Neural cell (in vitro differentiated cells): Measurements from ENCODE around the gene MYL1. TPM values are rescaled to one million over a fixed set of nuclear protein-coding genes. Genes with fewer than 3 reads are reported as not detected.

ENCODE experiments used
- H2AFZ ChIP-seq: fragments of 200-600, 300-800 bp; sonication (generic), shearing (Covaris generic); 2 replicates; pipeline ENCODE4 v1.6.0; 2014; ENCODE audit warnings: low read depth, mild to moderate bottlenecking, antibody characterized with exemption, low read length, moderate library complexity
- H3F3A ChIP-seq: fragments of 200-600 bp; shearing (Covaris generic); 2 replicates; pipeline ENCODE4 v1.6.1; 2016; ENCODE audit warnings: mild to moderate bottlenecking, moderate library complexity, mixed read lengths, antibody characterized with exemption, low read length; ENCODE audit not compliant: insufficient read depth, poor library complexity, severe bottlenecking
- H3K27ac ChIP-seq: fragments of 200-600, 300-800 bp; sonication (generic), shearing (Covaris generic); 2 replicates; pipeline ENCODE4 v1.5.1; 2014; ENCODE audit warnings: mild to moderate bottlenecking, low read length, moderate library complexity
- H3K27me3 ChIP-seq: fragments of 300-800, 200-600 bp; sonication (generic), shearing (Covaris generic); 2 replicates; pipeline ENCODE4 v1.6.0; 2014; ENCODE audit warnings: mild to moderate bottlenecking, low read depth, low read length, moderate library complexity; ENCODE audit not compliant: insufficient read depth
- H3K36me3 ChIP-seq: fragments of 300-800, 200-600 bp; sonication (generic), shearing (Covaris generic); 2 replicates; pipeline ENCODE4 v1.5.1; 2014; ENCODE audit warnings: mild to moderate bottlenecking, antibody characterized with exemption, low read length, moderate library complexity; ENCODE audit not compliant: insufficient read depth
- H3K4me2 ChIP-seq: fragments of 300-800, 200-600 bp; sonication (generic), shearing (Covaris generic); 2 replicates; pipeline ENCODE4 v1.6.0; 2014; ENCODE audit warnings: mild to moderate bottlenecking, low read length
- H3K4me3 ChIP-seq: fragments of 300-800, 200-600 bp; sonication (generic), shearing (Covaris generic); 2 replicates; pipeline ENCODE4 v1.5.1; 2014; ENCODE audit warnings: mild to moderate bottlenecking, low read length, moderate library complexity
- H3K79me2 ChIP-seq: fragments of 200-600 bp; shearing (Covaris generic); replicated peaks from 2 replicates; pipeline ENCODE4 v1.6.0; 2014; ENCODE audit warnings: mild to moderate bottlenecking, low read length, moderate library complexity; ENCODE audit not compliant: insufficient read depth
- H3K9ac ChIP-seq: fragments of 300-800, 200-600 bp; sonication (generic), shearing (Covaris generic); 2 replicates; pipeline ENCODE4 v1.6.1; 2016; ENCODE audit warnings: mild to moderate bottlenecking, low read length, mixed read lengths
- H3K9me2 ChIP-seq: fragments of 200-600 bp; shearing (Covaris generic); 2 replicates; pipeline ENCODE4 v1.6.1; 2016; ENCODE audit warnings: mild to moderate bottlenecking, low read length, mixed read lengths; ENCODE audit not compliant: insufficient read depth
- H3K9me3 ChIP-seq: fragments of 200-600, 300-800 bp; sonication (generic), shearing (Covaris generic); 2 replicates; pipeline ENCODE4 v1.6.1; 2016; ENCODE audit warnings: mild to moderate bottlenecking, mixed run types, low read length, moderate library complexity, mixed read lengths
- H4K20me1 ChIP-seq: fragments of 200-600 bp; shearing (Covaris generic); 2 replicates; pipeline ENCODE4 v1.6.1; 2016; ENCODE audit warnings: mild to moderate bottlenecking, mixed run types; ENCODE audit not compliant: insufficient read depth
- EP300 ChIP-seq: fragments of 450-650 bp; conservative IDR thresholded peaks from 2 replicates; pipeline ENCODE4 v1.6.1; 2014; ENCODE audit warnings: antibody characterized with exemption, mild to moderate bottlenecking, moderate library complexity; ENCODE audit not compliant: poor library complexity, severe bottlenecking
- EZH2 ChIP-seq: fragments of 200-600, 300-800 bp; shearing (Covaris generic), sonication (generic); IDR thresholded peaks from 2 replicates; pipeline ENCODE4 v1.6.1; 2014; ENCODE audit warnings: antibody characterized with exemption, low read length, borderline replicate concordance, mild to moderate bottlenecking; ENCODE audit not compliant: insufficient read depth, poor library complexity, severe bottlenecking
- MXI1 ChIP-seq: fragments of 450-650 bp; conservative IDR thresholded peaks from 2 replicates; pipeline ENCODE4 v1.6.1; 2014; ENCODE audit warnings: antibody characterized with exemption, mild to moderate bottlenecking; ENCODE audit not compliant: poor library complexity, severe bottlenecking
- POLR2AphosphoS5 ChIP-seq: IDR thresholded peaks from 2 replicates; pipeline ENCODE4 v1.6.1; 2012
- RAD21 ChIP-seq: fragments of 450-650 bp; conservative IDR thresholded peaks from 2 replicates; pipeline ENCODE4 v1.6.1; 2014; ENCODE audit warnings: antibody characterized with exemption, mild to moderate bottlenecking, moderate library complexity
- SMC3 ChIP-seq: fragments of 450-650 bp; conservative IDR thresholded peaks from 2 replicates; pipeline ENCODE4 v1.6.1; 2014; ENCODE audit warnings: antibody characterized with exemption, mild to moderate bottlenecking, moderate library complexity; ENCODE audit not compliant: poor library complexity
- TAF1 ChIP-seq: IDR thresholded peaks from 2 replicates; pipeline ENCODE4 v1.6.1; 2012; ENCODE audit warnings: low read depth
- polyA plus RNA-seq: library from polyadenylated mRNA; depleted of rRNA; stranded (reverse); fragments of >200 nt; gene quantifications from 2 replicates; pipeline ENCODE4 v1.2.3, GENCODE V29; 2014
- TF ChIP-seq, protein P1 (sequence below): IDR thresholded peaks from 2 replicates; pipeline ENCODE4 v1.6.1; 2012; ENCODE audit warnings: borderline replicate concordance
- TF ChIP-seq, protein P2 (sequence below): fragments of 450-650 bp; IDR thresholded peaks from 2 replicates; pipeline ENCODE4 v1.5.1; 2014; ENCODE audit warnings: antibody characterized with exemption, mild to moderate bottlenecking, moderate library complexity; ENCODE audit not compliant: poor library complexity, severe bottlenecking

Gene MYL1
- polyA plus RNA-seq, 1 donor from 2014 or later: not detected

DNA sequence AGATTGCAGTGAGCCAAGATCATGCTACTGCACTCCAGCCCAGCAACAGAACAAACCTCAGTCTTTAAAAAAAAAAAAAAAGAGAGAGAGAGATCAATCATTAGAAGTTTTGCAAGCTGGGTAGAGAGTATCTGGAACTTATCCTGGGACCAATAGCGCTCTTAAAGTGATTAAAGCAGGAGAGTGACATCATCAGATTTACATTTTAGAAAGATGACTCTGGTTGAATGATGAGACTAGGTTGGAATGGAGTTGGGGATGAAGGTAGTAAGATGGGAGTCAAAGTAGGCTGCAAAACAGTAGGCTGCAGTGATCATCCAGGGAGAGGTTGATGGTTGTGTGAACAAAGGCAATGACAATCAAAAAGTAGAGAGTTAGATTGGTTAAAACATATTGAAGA, 37.8 kb downstream of the MYL1 start:
- no peak overlapping the region for H3K4me3 ChIP-seq
- H3K27me3 ChIP-seq: no peaks in the 10 kb centered on the region
- no peaks in the 10 kb centered on the region for H3K9me3 ChIP-seq
- H3K79me2 ChIP-seq: no peaks in the 10 kb centered on the region
- H3K9me2 ChIP-seq: no peaks in the 10 kb centered on the region
- no peaks in the 10 kb centered on the region for H3F3A ChIP-seq
- no peak overlapping the region for H2AFZ ChIP-seq
- no peak overlapping the region for H3K27ac ChIP-seq
- no peaks in the 10 kb centered on the region for H3K36me3 ChIP-seq
- H3K9ac ChIP-seq: no peak overlapping the region
- no peaks in the 10 kb centered on the region for H4K20me1 ChIP-seq
- no peak overlapping the region for H3K4me2 ChIP-seq
- TF ChIP-seq EP300 (no peak), TAF1 (no peak), MXI1 (no peak), POLR2AphosphoS5 (no peak), SMC3 (no peak), EZH2 (no peak), RAD21 (no peak)
- TF ChIP-seq, protein P1, sequence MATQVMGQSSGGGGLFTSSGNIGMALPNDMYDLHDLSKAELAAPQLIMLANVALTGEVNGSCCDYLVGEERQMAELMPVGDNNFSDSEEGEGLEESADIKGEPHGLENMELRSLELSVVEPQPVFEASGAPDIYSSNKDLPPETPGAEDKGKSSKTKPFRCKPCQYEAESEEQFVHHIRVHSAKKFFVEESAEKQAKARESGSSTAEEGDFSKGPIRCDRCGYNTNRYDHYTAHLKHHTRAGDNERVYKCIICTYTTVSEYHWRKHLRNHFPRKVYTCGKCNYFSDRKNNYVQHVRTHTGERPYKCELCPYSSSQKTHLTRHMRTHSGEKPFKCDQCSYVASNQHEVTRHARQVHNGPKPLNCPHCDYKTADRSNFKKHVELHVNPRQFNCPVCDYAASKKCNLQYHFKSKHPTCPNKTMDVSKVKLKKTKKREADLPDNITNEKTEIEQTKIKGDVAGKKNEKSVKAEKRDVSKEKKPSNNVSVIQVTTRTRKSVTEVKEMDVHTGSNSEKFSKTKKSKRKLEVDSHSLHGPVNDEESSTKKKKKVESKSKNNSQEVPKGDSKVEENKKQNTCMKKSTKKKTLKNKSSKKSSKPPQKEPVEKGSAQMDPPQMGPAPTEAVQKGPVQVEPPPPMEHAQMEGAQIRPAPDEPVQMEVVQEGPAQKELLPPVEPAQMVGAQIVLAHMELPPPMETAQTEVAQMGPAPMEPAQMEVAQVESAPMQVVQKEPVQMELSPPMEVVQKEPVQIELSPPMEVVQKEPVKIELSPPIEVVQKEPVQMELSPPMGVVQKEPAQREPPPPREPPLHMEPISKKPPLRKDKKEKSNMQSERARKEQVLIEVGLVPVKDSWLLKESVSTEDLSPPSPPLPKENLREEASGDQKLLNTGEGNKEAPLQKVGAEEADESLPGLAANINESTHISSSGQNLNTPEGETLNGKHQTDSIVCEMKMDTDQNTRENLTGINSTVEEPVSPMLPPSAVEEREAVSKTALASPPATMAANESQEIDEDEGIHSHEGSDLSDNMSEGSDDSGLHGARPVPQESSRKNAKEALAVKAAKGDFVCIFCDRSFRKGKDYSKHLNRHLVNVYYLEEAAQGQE: no peak
- TF ChIP-seq, protein P2, sequence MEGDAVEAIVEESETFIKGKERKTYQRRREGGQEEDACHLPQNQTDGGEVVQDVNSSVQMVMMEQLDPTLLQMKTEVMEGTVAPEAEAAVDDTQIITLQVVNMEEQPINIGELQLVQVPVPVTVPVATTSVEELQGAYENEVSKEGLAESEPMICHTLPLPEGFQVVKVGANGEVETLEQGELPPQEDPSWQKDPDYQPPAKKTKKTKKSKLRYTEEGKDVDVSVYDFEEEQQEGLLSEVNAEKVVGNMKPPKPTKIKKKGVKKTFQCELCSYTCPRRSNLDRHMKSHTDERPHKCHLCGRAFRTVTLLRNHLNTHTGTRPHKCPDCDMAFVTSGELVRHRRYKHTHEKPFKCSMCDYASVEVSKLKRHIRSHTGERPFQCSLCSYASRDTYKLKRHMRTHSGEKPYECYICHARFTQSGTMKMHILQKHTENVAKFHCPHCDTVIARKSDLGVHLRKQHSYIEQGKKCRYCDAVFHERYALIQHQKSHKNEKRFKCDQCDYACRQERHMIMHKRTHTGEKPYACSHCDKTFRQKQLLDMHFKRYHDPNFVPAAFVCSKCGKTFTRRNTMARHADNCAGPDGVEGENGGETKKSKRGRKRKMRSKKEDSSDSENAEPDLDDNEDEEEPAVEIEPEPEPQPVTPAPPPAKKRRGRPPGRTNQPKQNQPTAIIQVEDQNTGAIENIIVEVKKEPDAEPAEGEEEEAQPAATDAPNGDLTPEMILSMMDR: no peak

GRCh38 chr2:210271300-210271699, 43.7 kb downstream of the MYL1 start:
- Histone ChIP-seq H3K27me3 (no peaks in the 10 kb centered on the region), H3K4me3 (no peak overlapping the region), H3K27ac (no peak overlapping the region), H4K20me1 (no peaks in the 10 kb centered on the region), H3F3A (no peaks in the 10 kb centered on the region), H3K4me2 (no peak overlapping the region), H3K9me3 (no peaks in the 10 kb centered on the region), H3K79me2 (no peaks in the 10 kb centered on the region), H3K36me3 (no peaks in the 10 kb centered on the region), H2AFZ (no peak overlapping the region), H3K9ac (no peak overlapping the region), H3K9me2 (no peaks in the 10 kb centered on the region)
- TF ChIP-seq RAD21: no peak
- no peak for TF ChIP-seq EP300
- TF ChIP-seq POLR2AphosphoS5: no peak
- no peak for TF ChIP-seq SMC3
- TF ChIP-seq MXI1: no peak
- TF ChIP-seq EZH2: no peak
- TF ChIP-seq, protein P2: no peak
